WERI-Rb-1 (cell line): Measurements from ENCODE around the gene SLC38A4.
"Not testable (repeated sequence)": the region's sequence is repeated elsewhere in the genome, so short reads cannot be mapped to it uniquely, and the experiment has no call there.

ENCODE experiments used
- DNase-seq: peaks from one replicate; pipeline ENCODE4 v3.0.0-alpha.2; 2020
- H3K27ac ChIP-seq: fragments of 250-450 bp; sonication (Bioruptor Pico); 2 replicates; pipeline ENCODE4 v1.5.1; 2020; ENCODE audit warnings: mild to moderate bottlenecking, moderate library complexity
- H3K27me3 ChIP-seq: fragments of 250-450 bp; sonication (Bioruptor Pico); 2 replicates; pipeline ENCODE4 v1.5.1; 2021; ENCODE audit warnings: mild to moderate bottlenecking, low read depth, moderate library complexity; ENCODE audit not compliant: insufficient read depth, severe bottlenecking
- H3K36me3 ChIP-seq: fragments of 250-450 bp; sonication (Bioruptor Pico); 2 replicates; pipeline ENCODE4 v1.5.1; 2020; ENCODE audit warnings: mild to moderate bottlenecking, moderate library complexity
- H3K4me3 ChIP-seq: 2 replicates; pipeline ENCODE4 v1.5.1; 2011; ENCODE audit warnings: low read depth, mild to moderate bottlenecking, control low read depth, low read length
- H3K9me3 ChIP-seq: fragments of 250-450 bp; sonication (Bioruptor Pico); 2 replicates; pipeline ENCODE4 v1.5.1; 2021; ENCODE audit warnings: mild to moderate bottlenecking, moderate library complexity; ENCODE audit not compliant: severe bottlenecking
- TF ChIP-seq, protein P1 (sequence below): IDR thresholded peaks from 2 replicates; pipeline ENCODE4 v1.5.1; 2011; ENCODE audit warnings: low read depth, mild to moderate bottlenecking, control low read depth, inconsistent platforms, low read length

Gene SLC38A4

DNA sequence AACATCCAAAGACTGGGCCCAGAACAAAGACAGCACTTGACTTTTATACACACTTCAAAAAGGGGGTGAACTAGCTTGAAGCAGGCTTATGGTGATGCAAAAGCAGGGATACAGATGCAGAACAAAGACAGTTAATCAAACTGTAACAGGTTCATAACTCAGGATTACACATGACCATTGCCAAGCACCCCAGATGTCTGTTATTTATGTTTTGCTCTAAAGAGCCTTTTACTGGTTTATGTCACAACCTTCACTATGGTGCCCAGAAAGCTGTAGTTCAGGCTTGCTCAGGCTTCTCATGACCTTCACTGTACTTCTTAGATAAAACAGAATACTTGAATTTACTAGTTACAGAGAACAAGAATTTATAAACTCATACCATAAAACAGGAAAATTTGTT is 31.7 kb upstream of the SLC38A4 start:
- Histone ChIP-seq H3K4me3 (no peak overlapping the region), H3K9me3 (peaks cover 7% of the 10 kb centered on the region), H3K27me3 (no peaks in the 10 kb centered on the region), H3K36me3 (no peaks in the 10 kb centered on the region), H3K27ac (no peak overlapping the region)
- no peak for DNase-seq
- TF ChIP-seq, protein P1, sequence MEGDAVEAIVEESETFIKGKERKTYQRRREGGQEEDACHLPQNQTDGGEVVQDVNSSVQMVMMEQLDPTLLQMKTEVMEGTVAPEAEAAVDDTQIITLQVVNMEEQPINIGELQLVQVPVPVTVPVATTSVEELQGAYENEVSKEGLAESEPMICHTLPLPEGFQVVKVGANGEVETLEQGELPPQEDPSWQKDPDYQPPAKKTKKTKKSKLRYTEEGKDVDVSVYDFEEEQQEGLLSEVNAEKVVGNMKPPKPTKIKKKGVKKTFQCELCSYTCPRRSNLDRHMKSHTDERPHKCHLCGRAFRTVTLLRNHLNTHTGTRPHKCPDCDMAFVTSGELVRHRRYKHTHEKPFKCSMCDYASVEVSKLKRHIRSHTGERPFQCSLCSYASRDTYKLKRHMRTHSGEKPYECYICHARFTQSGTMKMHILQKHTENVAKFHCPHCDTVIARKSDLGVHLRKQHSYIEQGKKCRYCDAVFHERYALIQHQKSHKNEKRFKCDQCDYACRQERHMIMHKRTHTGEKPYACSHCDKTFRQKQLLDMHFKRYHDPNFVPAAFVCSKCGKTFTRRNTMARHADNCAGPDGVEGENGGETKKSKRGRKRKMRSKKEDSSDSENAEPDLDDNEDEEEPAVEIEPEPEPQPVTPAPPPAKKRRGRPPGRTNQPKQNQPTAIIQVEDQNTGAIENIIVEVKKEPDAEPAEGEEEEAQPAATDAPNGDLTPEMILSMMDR, result no peak

DNA sequence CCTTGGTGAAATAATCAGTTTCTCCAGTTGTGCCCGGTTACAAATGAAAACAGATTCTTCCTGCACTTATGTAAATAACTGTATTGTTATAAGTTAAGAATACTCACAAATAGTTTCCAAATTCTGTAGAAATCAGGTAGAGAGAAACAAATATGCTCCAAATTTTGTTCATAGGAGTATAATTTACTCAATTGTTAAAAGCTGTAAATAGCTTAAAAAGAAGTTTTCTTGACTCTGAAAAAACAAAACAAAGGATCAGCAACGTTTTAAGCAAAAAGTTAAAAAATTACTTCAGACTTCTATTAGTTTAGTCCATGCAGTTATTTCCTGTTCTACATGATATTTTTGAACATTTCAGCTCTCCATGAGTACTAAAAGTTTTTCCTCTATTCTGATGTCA is 30.0 kb upstream of the SLC38A4 start:
- DNase-seq, result no peak
- Histone ChIP-seq H3K27me3 (no peaks in the 10 kb centered on the region), H3K4me3 (no peak overlapping the region), H3K36me3 (no peaks in the 10 kb centered on the region), H3K9me3 (peaks cover 7% of the 10 kb centered on the region), H3K27ac (no peak overlapping the region)
- TF ChIP-seq, protein P1, result no peak

DNA sequence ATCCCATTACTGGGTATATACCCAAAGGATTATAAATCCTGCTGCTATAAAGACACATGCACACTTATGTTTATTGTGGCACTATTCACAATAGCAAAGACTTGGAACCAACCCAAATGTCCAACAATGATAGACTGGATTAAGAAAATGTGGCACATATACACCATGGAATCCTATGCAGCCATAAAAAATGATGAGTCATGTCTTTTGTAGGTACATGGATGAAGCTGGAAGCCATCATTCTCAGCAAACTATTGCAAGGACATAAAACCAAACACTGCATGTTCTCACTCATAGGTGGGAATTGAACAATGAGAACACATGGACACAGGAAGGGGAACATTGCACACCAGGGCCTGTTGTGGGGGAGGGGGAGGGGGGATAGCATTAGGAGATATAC is 28.4 kb upstream of the SLC38A4 start:
- DNase-seq, H3K27me3 ChIP-seq, H3K27ac ChIP-seq, H3K4me3 ChIP-seq, H3K36me3 ChIP-seq, H3K9me3 ChIP-seq: not testable (repeated sequence)

DNA sequence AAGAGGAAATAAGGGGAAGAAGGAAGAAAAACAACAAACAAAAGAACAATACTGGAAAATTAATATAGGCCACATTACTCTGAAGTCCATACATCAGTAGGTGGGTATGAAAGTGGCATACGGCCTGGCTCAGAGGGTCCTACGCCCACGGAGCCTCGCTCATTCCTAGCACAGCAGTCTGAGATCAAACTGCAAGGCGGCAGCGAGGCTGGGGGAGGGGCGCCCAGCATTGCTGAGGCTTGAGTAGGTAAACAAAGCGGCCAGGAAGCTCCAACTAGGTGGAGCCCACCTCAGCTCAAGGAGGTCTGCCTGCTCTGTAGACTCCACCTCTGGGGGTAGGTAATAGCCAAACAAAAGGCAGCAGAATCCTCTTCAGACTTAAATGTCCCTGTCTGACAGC is 23.0 kb upstream of the SLC38A4 start:
- not testable (repeated sequence) for H3K4me3 ChIP-seq, H3K27me3 ChIP-seq, H3K36me3 ChIP-seq, DNase-seq, H3K27ac ChIP-seq, H3K9me3 ChIP-seq

DNA sequence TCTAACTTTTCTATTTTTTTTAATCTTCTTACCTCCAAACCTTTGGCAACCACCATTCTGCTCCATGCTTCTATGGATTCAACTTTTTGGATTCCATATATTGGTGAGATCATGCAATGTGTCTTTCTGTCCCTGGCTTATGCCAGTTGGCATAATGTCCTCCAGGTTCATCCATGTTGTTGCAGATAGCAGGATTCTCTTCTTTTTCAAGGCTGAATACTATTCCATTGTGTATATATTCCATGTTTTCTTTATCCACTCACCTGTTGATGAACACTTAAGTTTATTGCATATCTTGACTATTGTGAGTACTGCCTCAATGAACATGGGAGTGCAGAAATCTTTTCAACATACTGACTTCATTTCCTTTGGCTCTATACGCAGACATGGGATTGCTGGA is 21.2 kb upstream of the SLC38A4 start:
- Histone ChIP-seq H3K27me3 (peaks cover 14% of the 10 kb centered on the region), H3K27ac (no peak overlapping the region), H3K36me3 (no peaks in the 10 kb centered on the region), H3K4me3 (no peak overlapping the region), H3K9me3 (no peaks in the 10 kb centered on the region)
- TF ChIP-seq, protein P1, result no peak
- DNase-seq, result no peak

DNA sequence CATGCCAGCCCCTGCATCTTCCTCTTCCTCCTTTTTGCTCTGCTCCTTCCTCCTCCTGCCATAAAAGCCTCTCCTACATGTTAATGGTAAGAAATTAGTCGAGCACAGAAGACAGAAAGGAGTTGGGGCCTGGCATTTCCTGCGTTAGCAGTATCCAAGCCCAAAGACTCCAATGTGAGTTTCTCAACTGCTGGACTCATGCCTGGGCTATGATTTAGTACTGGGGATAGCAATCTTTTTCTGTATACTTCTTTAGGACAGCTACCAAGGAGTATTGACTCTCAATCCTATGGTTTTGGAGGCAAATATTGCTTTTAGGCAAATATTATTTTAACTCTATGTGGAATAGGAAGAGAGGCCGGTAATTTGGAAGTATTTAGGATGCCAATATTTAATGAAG is 18.0 kb upstream of the SLC38A4 start:
- no peaks in the 10 kb centered on the region for H3K36me3 ChIP-seq
- TF ChIP-seq, protein P1, result no peak
- H3K27me3 ChIP-seq, result peaks cover 27% of the 10 kb centered on the region
- DNase-seq, result no peak
- no peak overlapping the region for H3K4me3 ChIP-seq
- H3K9me3 ChIP-seq, result no peaks in the 10 kb centered on the region
- H3K27ac ChIP-seq, result no peak overlapping the region

DNA sequence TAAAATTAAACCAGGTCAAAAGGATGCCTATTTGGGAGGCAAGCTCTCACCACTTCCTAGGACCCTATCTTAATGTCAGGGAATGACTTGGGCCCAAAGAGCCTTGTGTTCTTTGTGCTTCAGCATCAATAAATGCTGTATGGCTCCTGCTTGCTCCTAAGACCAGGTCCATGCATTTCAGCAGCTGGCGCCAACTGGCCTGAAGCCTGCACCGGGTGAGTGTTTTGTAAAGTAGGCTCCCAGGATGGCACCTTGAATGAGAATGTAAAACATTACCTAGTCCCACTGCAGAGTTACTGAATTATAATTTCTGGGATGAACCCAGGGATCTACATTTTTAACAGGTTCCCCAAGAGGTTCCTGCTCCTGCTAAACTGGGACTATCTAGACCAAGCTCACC is 16.1 kb upstream of the SLC38A4 start:
- no peaks in the 10 kb centered on the region for H3K9me3 ChIP-seq
- no peak for DNase-seq
- H3K27ac ChIP-seq, result no peak overlapping the region
- TF ChIP-seq, protein P1, result no peak
- no peaks in the 10 kb centered on the region for H3K36me3 ChIP-seq
- peaks cover 27% of the 10 kb centered on the region for H3K27me3 ChIP-seq
- no peak overlapping the region for H3K4me3 ChIP-seq
